Esophagus mucosa (tissue), 1 donor: ENCODE results near the gene PRPF8. TPM values are rescaled to one million over a fixed set of nuclear protein-coding genes. Genes with fewer than 3 reads are reported as not detected.

Experiments used
- ATAC-seq: fragments of 200-7000 bp; cut with Tn5 transposase; one replicate; pipeline ENCODE4 v1.9.1; 2020
- total RNA-seq: library from RNA; stranded (reverse); gene quantifications from one replicate; pipeline ENCODE4 v1.2.4, GENCODE V29; 2023
- donor health status: DM: yes; HTN: yes; CAD: no.

Gene PRPF8
- total RNA-seq, 1 donor from 2014 or later, result 171 TPM

DNA sequence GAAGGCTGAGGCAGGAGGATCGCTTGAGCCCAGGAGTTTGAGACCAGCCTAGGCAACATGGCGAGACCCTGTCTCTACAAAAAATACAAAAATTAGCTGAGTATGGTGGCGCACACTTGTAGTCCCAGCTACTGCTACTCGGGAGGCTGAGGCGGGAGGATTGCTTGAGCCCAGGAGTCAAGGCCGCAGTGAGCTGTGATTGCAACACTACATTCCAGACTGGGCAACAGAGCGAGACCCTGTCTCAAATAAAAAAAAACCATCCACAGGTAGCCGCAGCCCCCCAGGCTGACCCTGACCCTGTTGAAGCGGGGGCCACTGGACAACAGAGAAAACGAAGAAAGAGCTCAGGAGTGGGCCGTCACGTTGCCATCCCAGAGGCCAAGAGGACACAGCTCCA lies 60.0 kb downstream of the PRPF8 start:
- no peak for ATAC-seq

DNA sequence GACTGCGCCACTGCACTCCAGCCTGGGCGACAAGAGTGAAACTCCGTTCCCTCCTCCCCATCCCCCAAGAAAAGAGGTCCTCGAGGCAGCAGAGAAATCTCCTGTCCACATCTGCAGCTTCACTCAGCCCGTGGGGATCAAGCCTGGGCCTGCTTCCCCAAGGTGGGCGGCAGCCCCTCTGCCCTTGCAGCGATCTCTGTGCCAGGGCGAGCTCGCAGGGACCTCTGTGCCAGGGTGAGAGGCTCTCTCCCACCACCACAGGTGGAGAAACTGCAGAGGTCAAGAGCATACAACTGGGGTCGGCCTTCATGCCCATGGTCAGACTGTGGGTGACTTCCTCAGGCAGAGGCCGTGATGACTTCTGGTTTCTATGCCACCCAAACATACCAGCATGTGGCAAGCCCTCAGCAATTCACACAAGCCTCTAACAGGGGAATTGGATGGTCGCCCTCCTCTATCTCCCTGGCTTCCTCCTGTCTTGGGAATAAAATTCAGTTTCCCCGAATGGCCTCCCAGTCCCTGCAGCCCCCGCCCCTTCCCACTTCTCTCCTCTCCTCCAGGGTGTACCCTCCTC lies 61.5 kb downstream of the PRPF8 start:
- no peak for ATAC-seq

DNA sequence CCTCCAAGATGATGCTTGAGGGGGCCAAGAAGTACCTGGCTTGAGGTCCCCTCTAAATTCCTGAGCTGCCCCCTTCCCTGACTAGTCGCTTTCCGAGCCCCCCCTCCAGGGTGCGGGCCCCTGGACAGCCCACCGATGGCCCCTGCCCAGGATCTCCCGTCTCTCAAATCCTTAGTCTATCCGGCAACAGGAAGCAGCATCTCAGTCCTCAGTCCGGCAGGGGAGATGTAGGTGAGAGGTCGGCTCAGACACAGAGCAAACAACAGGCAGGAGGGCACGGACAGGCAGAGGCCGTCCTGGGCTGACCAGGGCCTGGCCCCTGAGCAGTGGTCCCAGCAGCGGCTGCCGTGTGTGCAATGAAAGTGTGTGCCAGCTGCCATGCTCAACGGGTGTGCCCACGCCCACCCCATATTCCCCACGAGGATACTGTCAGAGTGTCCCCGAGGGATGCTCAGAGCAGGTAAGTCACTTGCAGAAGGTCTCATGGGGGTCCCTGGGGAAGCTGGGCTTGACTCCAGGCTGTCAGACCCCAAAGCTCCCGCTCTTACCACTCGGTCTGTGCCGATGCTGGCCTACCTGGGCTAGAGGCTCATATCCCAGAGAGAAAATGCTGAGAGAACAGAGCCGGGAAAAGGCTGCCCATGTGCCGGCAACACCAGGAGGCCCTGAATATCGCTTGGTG lies 63.3 kb downstream of the PRPF8 start:
- no peak for ATAC-seq

DNA sequence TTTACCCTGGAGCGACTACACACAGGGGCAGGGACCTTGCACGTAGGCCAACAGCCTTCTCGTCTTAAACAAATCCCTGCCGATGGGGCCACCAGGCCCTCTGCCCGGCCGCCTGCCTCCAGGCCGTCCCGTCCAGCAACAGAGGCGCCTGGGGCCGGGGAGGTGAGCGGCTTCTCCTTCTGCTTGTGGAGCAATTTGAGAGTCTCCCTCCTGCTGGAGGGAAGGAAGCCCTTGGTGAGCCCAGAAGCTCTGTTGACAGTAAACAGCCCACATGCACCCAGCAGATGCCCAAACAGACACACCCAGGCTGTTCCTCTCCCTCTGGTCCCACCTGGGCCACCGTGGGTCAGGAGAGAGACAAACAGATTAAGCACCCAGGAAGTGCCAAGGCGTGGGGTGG lies 64.2 kb downstream of the PRPF8 start:
- ATAC-seq, result no peak

DNA sequence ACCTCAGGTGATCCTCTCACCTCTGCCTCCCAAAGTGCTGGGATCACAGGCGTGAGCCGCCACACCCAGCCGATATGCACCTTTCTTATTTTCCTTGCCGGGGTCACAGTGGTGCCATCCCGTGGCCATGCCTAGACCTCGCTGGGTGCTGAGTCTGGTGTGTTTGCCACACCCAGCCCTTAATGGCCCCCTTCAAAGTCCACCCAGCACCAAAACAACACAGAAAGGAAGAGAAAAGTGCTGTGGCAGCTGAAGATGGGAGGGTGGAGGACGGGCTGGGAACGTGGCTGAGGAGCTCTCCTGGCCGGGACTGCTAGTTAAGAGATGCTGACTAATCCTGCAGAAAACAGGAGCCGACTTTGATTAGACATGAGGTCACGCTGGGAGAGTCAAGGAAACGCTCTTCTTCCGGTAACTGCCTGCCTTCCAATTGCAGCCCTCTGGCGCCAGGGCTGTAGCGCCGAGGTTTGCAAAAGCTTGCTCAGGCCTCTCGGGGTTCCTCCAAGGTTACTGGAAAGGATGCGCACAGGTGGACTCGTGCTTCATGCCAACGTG lies 67.0 kb downstream of the PRPF8 start:
- peak; percentile 87 for ATAC-seq

DNA sequence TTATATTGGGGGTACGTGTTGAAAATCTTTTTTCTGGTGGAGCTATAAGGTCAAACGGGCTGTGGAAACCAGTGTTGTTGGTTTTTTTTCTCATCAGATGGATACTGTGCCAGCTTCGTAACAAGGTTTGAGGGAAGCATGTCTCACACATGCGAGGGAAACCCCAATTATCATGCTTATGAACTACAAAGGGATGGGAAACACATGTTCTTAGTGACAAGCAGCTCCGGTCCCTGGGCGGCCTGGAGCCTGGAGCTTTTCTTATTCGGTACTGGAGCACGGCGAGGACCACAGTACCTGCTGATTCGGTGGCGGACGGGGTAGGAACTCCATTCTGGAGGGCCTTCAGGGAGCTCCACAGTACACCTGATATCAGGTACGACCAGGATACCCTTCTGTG lies 68.6 kb downstream of the PRPF8 start:
- ATAC-seq, result no peak

DNA sequence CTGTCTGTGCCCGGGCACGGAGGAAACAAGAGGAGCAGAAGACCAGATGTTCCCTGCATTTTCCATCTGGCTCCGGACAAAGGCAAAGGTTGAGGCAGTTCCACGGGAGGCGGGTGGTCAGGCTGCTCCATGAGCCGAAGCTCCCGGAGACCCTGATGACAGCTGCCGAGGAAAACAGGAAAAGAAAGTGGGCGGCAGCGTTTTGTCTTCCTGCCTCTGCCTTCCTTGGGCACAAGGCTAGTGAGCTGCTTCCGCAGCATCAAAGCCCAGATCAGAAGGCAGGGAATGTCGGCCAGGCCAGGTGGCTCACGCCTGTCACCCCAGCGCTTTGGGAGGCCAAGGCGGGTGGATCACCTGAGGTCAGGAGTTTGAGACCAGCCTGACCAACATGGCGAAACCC lies 72.3 kb downstream of the PRPF8 start:
- no peak for ATAC-seq

DNA sequence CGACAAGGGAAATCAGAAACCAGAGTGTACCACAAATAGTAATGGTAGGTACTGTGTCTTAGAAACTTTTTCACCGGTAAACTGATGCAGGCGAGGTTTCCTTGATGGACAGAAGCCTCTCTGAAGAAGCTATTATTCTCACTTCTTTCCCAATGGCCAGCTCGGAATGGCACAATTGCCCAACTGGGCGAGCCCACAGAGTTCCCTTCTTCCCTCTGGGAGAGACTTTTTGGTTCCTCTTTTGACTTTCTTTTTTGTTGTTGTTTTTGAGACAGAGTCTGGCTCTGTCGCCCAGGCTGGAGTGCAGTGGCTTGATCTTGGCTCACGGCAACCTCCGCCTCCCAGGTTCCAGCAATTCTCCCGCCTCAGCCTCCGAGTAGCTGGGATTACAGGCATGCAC lies 73.0 kb downstream of the PRPF8 start:
- ATAC-seq, result no peak

DNA sequence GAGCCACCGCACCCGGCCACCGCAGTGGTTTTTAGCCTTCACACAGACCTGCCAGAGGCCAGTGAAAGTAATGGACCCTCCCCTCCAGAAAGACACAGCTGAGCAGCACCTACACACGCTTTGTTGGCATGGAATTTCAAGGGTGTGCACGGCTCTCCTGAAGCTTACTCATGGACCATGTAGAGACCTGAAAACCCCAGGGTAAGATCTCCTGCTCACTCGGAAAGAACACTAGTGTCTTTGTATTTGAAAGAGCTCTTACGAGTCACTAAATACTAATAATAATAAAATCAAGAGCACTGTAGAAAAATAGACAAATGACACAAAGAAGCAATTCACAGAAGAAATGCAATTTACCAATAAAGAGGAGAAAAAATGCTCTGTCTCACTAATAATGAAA lies 76.0 kb downstream of the PRPF8 start:
- peak; percentile 54 for ATAC-seq

DNA sequence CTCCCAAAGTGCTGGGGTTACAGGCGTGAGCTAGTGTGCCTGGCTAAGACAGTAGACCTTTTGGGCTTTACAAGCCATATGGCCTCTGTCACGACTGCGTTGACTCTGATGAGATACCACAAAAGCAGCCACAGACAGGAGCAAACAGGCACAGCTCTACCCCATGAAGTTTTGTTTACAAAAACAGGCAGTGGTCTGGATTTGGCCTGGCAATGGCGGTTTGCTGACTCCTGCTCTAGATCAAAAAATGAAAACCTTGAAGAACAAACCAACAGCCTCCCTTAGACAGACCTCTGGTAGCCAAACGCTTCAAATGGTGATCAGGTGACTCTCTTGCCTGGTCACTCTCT lies 76.7 kb downstream of the PRPF8 start:
- no peak for ATAC-seq

DNA sequence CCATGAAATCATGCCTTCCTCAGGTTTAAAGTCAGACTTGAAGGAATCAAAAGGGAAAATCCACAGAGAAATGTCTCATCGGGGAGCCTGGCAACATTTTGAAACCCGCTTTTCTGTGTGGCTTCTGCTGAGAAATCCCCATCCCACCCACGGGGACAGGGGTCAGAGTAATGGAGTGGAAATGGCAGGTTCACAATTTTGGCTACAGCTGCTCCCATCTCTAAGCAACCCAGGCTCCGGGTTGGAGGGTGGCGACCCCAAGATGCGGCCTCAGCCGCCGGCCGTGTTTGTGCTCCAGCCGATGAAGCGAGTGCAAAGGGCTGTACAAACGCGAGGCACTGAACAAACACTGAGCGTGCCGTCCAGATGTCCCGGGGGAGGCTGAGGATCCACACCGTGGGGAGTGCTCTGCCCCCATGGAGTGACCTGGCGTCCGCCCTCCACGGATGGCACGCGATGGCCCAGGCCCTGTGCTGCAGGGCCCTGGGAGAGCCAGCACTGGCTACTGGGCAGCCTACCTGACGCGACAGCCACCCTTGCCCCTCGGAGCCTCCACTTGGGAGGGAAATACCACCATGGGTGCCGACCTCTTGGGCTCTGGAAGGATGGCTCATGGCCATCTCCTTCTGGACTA lies 78.2 kb downstream of the PRPF8 start:
- ATAC-seq, result peak; percentile 8

DNA sequence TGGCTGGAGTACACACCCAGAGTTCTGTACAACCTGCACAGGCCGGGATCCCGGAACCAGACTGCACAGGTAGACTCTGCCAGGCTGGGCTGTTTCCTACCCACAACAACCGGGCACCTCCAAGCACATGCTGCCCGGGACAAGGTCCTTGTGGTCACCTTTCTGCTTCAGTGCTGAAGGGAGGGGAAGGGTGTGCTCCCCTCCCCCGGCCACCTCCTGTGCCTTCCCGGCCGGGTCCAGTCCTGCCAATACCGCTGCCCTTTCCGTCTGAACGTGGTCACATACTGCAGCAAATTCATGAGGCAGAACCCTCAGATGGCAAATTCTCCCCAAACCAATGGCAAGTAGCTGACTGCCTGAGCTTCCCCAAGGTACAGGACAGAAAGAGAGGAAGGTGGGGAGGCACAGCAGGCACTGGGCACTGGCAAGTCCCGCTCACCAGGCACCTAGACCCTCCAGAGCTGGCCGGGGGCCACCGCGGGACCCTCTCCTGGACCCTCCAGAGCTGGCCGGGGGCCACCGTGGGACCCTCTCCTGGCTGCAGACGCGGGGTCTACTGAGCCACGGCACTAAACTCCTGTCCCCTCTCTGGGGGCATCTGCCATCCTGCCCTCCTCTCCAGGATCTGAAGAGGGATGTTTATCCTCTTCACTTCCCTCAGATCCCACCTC lies 78.9 kb downstream of the PRPF8 start:
- ATAC-seq, result peak; percentile 15

DNA sequence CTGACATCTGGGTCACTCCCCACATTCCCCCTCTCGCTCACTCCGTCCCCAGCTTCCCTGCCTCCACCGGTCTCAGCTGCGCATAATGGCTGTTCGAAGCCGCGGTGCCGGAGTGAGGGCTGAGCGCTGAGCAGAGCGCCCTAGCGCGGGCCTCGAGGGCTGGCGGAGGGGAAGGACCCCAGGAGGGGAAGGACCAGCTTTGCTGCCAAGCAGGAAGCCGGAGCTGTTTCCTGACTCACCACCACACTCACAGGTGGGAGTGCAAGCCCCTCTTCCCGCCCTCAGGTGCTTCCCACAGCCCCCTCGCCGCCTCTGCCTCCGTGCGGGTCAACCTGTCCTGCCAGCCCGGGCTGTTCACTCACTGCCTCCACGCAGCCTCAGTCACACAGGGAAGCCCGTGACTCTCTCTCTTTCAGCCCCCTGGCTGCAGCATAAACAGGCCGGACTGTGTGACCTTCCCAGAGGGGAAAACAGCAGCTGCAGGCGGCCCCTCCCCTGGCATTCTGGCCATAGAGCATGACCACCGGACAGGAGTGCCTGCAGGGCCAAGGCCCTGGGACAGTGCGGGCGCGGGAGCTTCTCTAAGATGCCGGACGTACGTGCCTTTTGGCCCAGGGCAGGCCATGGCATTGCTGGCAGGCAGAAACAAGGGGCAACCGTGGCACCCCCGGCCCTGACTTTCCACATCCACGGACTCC lies 79.7 kb downstream of the PRPF8 start:
- ATAC-seq, result peak; percentile 14

DNA sequence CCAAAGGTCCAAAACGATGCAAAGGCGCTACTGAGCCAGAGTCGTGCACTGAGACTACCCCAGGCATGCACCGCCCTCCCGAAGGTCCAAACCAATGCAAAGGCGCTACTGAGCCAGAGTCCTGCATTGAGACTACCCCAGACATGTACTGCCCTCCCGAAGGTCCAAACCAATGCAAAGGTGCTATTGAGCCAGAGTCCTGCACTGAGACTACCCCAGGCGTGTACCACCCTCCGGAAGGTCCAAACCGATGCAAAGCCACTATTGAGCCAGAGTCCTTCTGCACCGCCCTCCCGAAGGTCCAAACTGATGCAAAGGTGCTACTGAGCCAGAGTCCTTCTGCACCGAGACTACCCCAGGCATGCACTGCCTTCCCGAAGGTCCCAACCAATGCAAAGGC lies 83.1 kb downstream of the PRPF8 start:
- no peak for ATAC-seq

Other genes with a start within 250 kb of the PRPF8 start
- 42.2 TPM for gene CRK, start 228.6 kb downstream of the PRPF8 start, total RNA-seq
- gene MYO1C, start 192.2 kb downstream of the PRPF8 start, total RNA-seq, result 94.2 TPM
- gene INPP5K, start 168.3 kb downstream of the PRPF8 start, total RNA-seq, result 21.4 TPM
- 94.4 TPM for gene PITPNA, start 122.1 kb downstream of the PRPF8 start, total RNA-seq
- gene SLC43A2, start 56.0 kb downstream of the PRPF8 start, total RNA-seq, result 3.6 TPM
- 2.3 TPM for gene SCARF1, start 39.1 kb downstream of the PRPF8 start, total RNA-seq
- gene RILP, start 35.0 kb downstream of the PRPF8 start, total RNA-seq, result 5.3 TPM
- 10.9 TPM for gene TLCD2, start 25.5 kb upstream of the PRPF8 start, total RNA-seq
- gene WDR81, start 39.8 kb upstream of the PRPF8 start, total RNA-seq, result 10.2 TPM
- 2.7 TPM for gene SERPINF2, start 58.0 kb upstream of the PRPF8 start, total RNA-seq
- gene SERPINF1, start 77.2 kb upstream of the PRPF8 start, total RNA-seq, result 28.4 TPM
- gene SMYD4, start 145.0 kb upstream of the PRPF8 start, total RNA-seq, result 5.7 TPM
- 87.5 TPM for gene RPA1, start 145.1 kb upstream of the PRPF8 start, total RNA-seq